IMR-90 (cell line): ENCODE data around the gene PPARG. TPM values are rescaled to one million over a fixed set of nuclear protein-coding genes. Genes with fewer than 3 reads are reported as not detected.

ENCODE experiments used
- ATAC-seq: fragments of 200-7000 bp; cut with Tn5 transposase; 2 replicates; pipeline ENCODE4 v1.9.1; 2020; ENCODE audit warnings: low read depth, mild to moderate bottlenecking, moderate library complexity
- BruUV-seq: library from RNA; stranded (reverse); fragments of 400-500 nt; replicated peaks from 2 replicates; lab custom pipeline; 2021; lab: Mats Ljungman, UMichigan
- CTCF ChIA-PET: fragments of 300-600 bp; formaldehyde crosslinking; extraction: SDS; loops from one replicate; lab custom pipeline; 2021; ENCODE audit warnings: antibody characterized with exemption; lab: Yijun Ruan, JAX
- POLR2A ChIA-PET: fragments of 300-600 bp; sonication (Branson Sonifier 250); formaldehyde crosslinking; loops from one replicate; lab custom pipeline; 2022; ENCODE audit warnings: antibody characterized with exemption; ENCODE audit not compliant: unreplicated experiment; lab: Charles Lee
- DNase-seq: peaks from one replicate; pipeline ENCODE4 v3.0.0; 2013
- H2AFZ ChIP-seq: replicated peaks from 2 replicates; pipeline ENCODE3; 2013; ENCODE audit warnings: low read length, mild to moderate bottlenecking; ENCODE audit not compliant: poor library complexity
- H2AK5ac ChIP-seq: 2 replicates; pipeline ENCODE4 v1.6.1; 2013; ENCODE audit warnings: low read depth, low read length, inconsistent platforms
- H2AK9ac ChIP-seq: replicated peaks from 2 replicates; pipeline ENCODE3; 2013; ENCODE audit warnings: mild to moderate bottlenecking, low read depth, low read length, moderate library complexity; ENCODE audit not compliant: poor library complexity
- H2BK120ac ChIP-seq: 2 replicates; pipeline ENCODE4 v1.6.1; 2013; ENCODE audit warnings: low read depth, low read length, inconsistent platforms
- H2BK15ac ChIP-seq: 3 replicates; pipeline ENCODE4 v1.6.1; 2013; ENCODE audit warnings: low read depth, low read length, inconsistent platforms
- H2BK20ac ChIP-seq: 2 replicates; pipeline ENCODE4 v1.6.1; 2013; ENCODE audit warnings: low read depth, mild to moderate bottlenecking, inconsistent platforms, low read length, moderate library complexity
- H2BK5ac ChIP-seq: 2 replicates; pipeline ENCODE4 v1.6.1; 2013; ENCODE audit warnings: mild to moderate bottlenecking, low read depth, low read length, inconsistent platforms; ENCODE audit not compliant: poor library complexity, severe bottlenecking
- H3K14ac ChIP-seq: replicated peaks from 2 replicates; pipeline ENCODE4 v1.6.1; 2013; ENCODE audit warnings: low read depth, low read length, inconsistent platforms
- H3K18ac ChIP-seq: 2 replicates; pipeline ENCODE4 v1.6.1; 2013; ENCODE audit warnings: low read depth, low read length, control low read depth
- H3K23ac ChIP-seq: 2 replicates; pipeline ENCODE4 v1.6.1; 2013; ENCODE audit warnings: low read depth, low read length, inconsistent platforms
- H3K27ac ChIP-seq: 2 replicates; pipeline ENCODE4 v1.5.1; 2013; ENCODE audit warnings: mild to moderate bottlenecking, control low read depth, low read length; ENCODE audit not compliant: insufficient read depth
- H3K27me3 ChIP-seq: 2 replicates; pipeline ENCODE4 v1.6.1; 2013; ENCODE audit warnings: low read length; ENCODE audit not compliant: control insufficient read depth, insufficient read depth
- H3K36me3 ChIP-seq: 2 replicates; pipeline ENCODE4 v1.6.1; 2013; ENCODE audit warnings: low read length, mixed read lengths; ENCODE audit not compliant: control insufficient read depth, insufficient read depth
- H3K4ac ChIP-seq: 2 replicates; pipeline ENCODE4 v1.6.1; 2013; ENCODE audit warnings: low read depth, low read length, inconsistent platforms
- H3K4me1 ChIP-seq: 2 replicates; pipeline ENCODE4 v1.6.1; 2013; ENCODE audit warnings: low read length, mixed read lengths; ENCODE audit not compliant: control insufficient read depth, insufficient read depth
- H3K4me2 ChIP-seq: 2 replicates; pipeline ENCODE4 v1.6.1; 2013; ENCODE audit warnings: low read depth, mild to moderate bottlenecking, control low read depth, low read length, moderate library complexity
- H3K4me3 ChIP-seq: 2 replicates; pipeline ENCODE4 v1.5.1; 2013; ENCODE audit warnings: low read depth, mild to moderate bottlenecking, control low read depth, low read length, moderate library complexity; ENCODE audit not compliant: insufficient read depth
- H3K56ac ChIP-seq: 2 replicates; pipeline ENCODE4 v1.6.1; 2013; ENCODE audit warnings: low read length, inconsistent platforms; ENCODE audit not compliant: insufficient read depth; ENCODE audit errors: extremely low read depth
- H3K79me1 ChIP-seq, 2 experiments: 2 replicates each; pipeline ENCODE4 v1.6.1; 2013; ENCODE audit warnings: low read length in 2 of 2, inconsistent platforms in 1 of 2, low read depth in 1 of 2
- H3K9ac ChIP-seq: 2 replicates; pipeline ENCODE4 v1.6.1; 2013; ENCODE audit warnings: low read depth, low read length, control low read depth
- H3K9me1 ChIP-seq: 2 replicates; pipeline ENCODE4 v1.6.1; 2013; ENCODE audit warnings: low read length, inconsistent platforms; ENCODE audit not compliant: insufficient read depth
- H3K9me3 ChIP-seq: 2 replicates; pipeline ENCODE4 v1.6.1; 2013; ENCODE audit warnings: low read length; ENCODE audit not compliant: control insufficient read depth, insufficient read depth
- H4K20me1 ChIP-seq: 2 replicates; pipeline ENCODE4 v1.6.1; 2013; ENCODE audit warnings: low read length, inconsistent platforms; ENCODE audit not compliant: insufficient read depth
- H4K5ac ChIP-seq: 2 replicates; pipeline ENCODE4 v1.6.1; 2013; ENCODE audit warnings: mild to moderate bottlenecking, low read depth, low read length, control low read depth
- H4K8ac ChIP-seq, 2 experiments: 2 replicates each; pipeline ENCODE4 v1.6.1; 2013; ENCODE audit warnings: low read depth in 2 of 2, low read length in 2 of 2, control low read depth in 1 of 2, inconsistent platforms in 1 of 2
- H4K91ac ChIP-seq: 2 replicates; pipeline ENCODE4 v1.6.1; 2013; ENCODE audit warnings: low read depth, low read length, inconsistent platforms; ENCODE audit not compliant: insufficient read depth
- CEBPB ChIP-seq: IDR thresholded peaks from 2 replicates; pipeline ENCODE4 v1.6.1; 2012; ENCODE audit warnings: low read depth, low read length, improper control_type of control experiment
- MAFK ChIP-seq: IDR thresholded peaks from 2 replicates; pipeline ENCODE4 v1.6.1; 2012; ENCODE audit warnings: low read depth, low read length, improper control_type of control experiment
- MAZ ChIP-seq: IDR thresholded peaks from 2 replicates; pipeline ENCODE4 v1.6.1; 2012; ENCODE audit warnings: low read depth, mild to moderate bottlenecking, low read length, improper control_type of control experiment, moderate library complexity, borderline replicate concordance
- POLR2A ChIP-seq: IDR thresholded peaks from 2 replicates; pipeline ENCODE4 v1.6.1; 2012; ENCODE audit warnings: mild to moderate bottlenecking, low read depth, low read length
- RAD21 ChIP-seq: IDR thresholded peaks from 2 replicates; pipeline ENCODE4 v1.6.1; 2012; ENCODE audit warnings: low read length, improper control_type of control experiment
- RCOR1 ChIP-seq: IDR thresholded peaks from 2 replicates; pipeline ENCODE4 v1.6.1; 2012; ENCODE audit warnings: mild to moderate bottlenecking, low read length, improper control_type of control experiment; ENCODE audit not compliant: insufficient replicate concordance
- USF2 ChIP-seq: fragments of 150-350 bp; IDR thresholded peaks from 2 replicates; pipeline ENCODE4 v1.6.1; 2017; ENCODE audit warnings: mild to moderate bottlenecking, antibody characterized with exemption, low read length, low read depth
- WGBS, 2 experiments: methylation state at CpG; one replicate each; pipeline versions ENCODE4 v1.1.5 to v1.1.7; 2013; ENCODE audit warnings: missing lambda C conversion rate in 2 of 2; ENCODE audit not compliant: insufficient read length in 1 of 2; ENCODE audit errors: extremely low coverage in 2 of 2; 5-methylcytosine and 5-hydroxymethylcytosine counted together
- dilution Hi-C: fragments of 300-500 bp; cut with HindIII; formaldehyde crosslinking; loops from one replicate; pipeline ENCODE4 v1.14.3; 2018; ENCODE audit warnings: low sequenced_read_pairs; ENCODE audit not compliant: unreplicated experiment
- in situ Hi-C: fragments of 300-500 bp; cut with MboI; formaldehyde crosslinking; loops from 3 replicates; pipeline ENCODE4 v1.14.3; 2019; ENCODE audit warnings: low sequenced_read_pairs, inconsistent platforms, mixed read lengths
- intact Hi-C: fragments of 100-400 bp; cut with micrococcal nuclease; formaldehyde crosslinking; loops from 2 replicates; pipeline ENCODE4 v1.10.0; 2022
- polyA plus RNA-seq, 3 experiments: library from polyadenylated mRNA; depleted of rRNA; stranded (reverse); fragments of >200 nt; gene quantifications; 2 replicates each; pipeline ENCODE4 v1.2.3, GENCODE V29; 2012; ENCODE audit warnings: low replicate concordance in 1 of 3
- total RNA-seq: library from RNA; depleted of rRNA; stranded (reverse); fragments of >200 nt; gene quantifications from 2 replicates; pipeline ENCODE4 v1.2.3, GENCODE V29; 2012

Gene PPARG
- total and polyA plus RNA-seq, 2 of the 4 experiments (the other 2 are of a cell fraction): 11.2 to 23.8 TPM

- Histone ChIP-seq H2BK20ac (no peak overlapping the region), H2AFZ (no peak overlapping the region), H3K18ac (no peak overlapping the region), H3K4me2 (no peak overlapping the region), H2AK5ac (no peak overlapping the region), H2BK5ac (no peak overlapping the region), H2BK15ac (no peak overlapping the region), H3K36me3 (peaks cover 1% of the 10 kb centered on the region; the same call in 1 of the 2 replicates), H3K27ac (no peak overlapping the region), H3K56ac (no peak overlapping the region), H3K9me1 (no peaks in the 10 kb centered on the region), H3K79me1 (no peaks in the 10 kb centered on the region), H2BK120ac (no peak overlapping the region), H4K91ac (no peak overlapping the region), H2AK9ac (no peak overlapping the region), H3K4ac (no peak overlapping the region), H3K4me1 (peaks cover 1% of the 10 kb centered on the region), H3K9ac (no peak overlapping the region), H3K4me3 (no peak overlapping the region), H3K27me3 (no peaks in the 10 kb centered on the region), H4K5ac (no peak overlapping the region), H3K9me3 (no peaks in the 10 kb centered on the region), H3K14ac (no peak overlapping the region), H3K23ac (no peak overlapping the region), H4K20me1 (no peaks in the 10 kb centered on the region), H4K8ac (no peak overlapping the region)
- no CpG with 5 or more reads among the region's 1 CpG for WGBS, 2 experiments
- ChIA-PET CTCF (interaction anchor here (0.5 to 1.6 kb wide), 2 partner anchors 121 to 255 kb away, joined by 3 to 4 read pairs; no protein-coding TSS in a partner anchor), POLR2A (interaction anchor here (0.6 kb wide), 1 partner anchor 36 kb away, joined by 3 read pairs; no protein-coding TSS in a partner anchor)
- intact Hi-C loops: no loop called here
- in situ Hi-C loops: no loop called here
- ATAC-seq: peak; percentile 76
- BruUV-seq: no TSS peak
- dilution Hi-C loops: no loop called here
- TF ChIP-seq MAFK: no peak
- TF ChIP-seq USF2: no peak
- TF ChIP-seq RCOR1: no peak
- no peak for TF ChIP-seq POLR2A
- no peak for TF ChIP-seq RAD21
- peak; percentile 93 for TF ChIP-seq CEBPB
- no peak for TF ChIP-seq MAZ
- peak; percentile 87 for DNase-seq
Measured at GRCh38 chr3:12393894-12394293, 105.0 kb downstream of the PPARG start.
